PC-9 (cell line): ENCODE measurements around the gene SAPCD1.

Experiments
- EZH2 ChIP-seq: fragments of 200-600 bp; sonication (generic); IDR thresholded peaks from 2 replicates; pipeline ENCODE4 v1.8.0; 2017; ENCODE audit warnings: antibody characterized with exemption, low read depth
- TF ChIP-seq, protein P1 (sequence below): fragments of 200-600 bp; sonication (generic); conservative IDR thresholded peaks from 2 replicates; pipeline ENCODE4 v1.6.1; 2017; ENCODE audit warnings: mixed run types, antibody characterized with exemption, mild to moderate bottlenecking, moderate library complexity

DNA sequence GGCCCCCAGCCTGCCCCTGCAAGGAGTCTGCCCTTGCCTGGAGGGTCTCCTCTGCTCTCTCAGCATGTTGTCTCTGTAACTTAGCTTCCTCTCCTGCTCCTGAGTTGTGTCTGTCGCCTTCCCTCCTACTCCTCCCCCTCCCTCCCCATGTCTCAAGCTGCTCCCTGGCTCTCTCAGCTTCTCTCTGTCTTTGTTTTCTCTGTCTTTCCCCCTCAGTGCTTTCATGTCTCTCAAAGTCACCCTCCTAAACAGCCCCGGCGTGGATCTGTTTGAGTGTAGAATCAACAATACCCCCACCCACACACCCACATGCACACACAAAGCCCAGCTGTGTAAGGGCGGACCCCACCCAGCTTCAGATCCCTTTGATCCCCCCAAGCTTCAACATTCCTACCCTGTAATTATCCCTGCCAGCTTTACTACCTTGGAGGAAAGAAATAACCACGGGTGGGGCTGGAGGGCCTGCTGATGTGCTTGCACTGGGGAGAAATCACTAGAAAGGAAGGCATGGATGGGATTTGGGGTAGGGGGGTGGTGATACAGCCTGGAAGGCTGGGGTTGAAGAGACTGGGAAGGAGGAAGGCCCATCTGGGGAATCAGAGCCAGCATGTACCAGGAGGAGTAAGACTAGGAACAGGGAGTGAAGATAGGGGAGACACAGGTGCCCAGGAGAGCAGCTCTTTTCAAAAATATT is 48.3 kb upstream of the SAPCD1 start:
- TF ChIP-seq, protein P1, sequence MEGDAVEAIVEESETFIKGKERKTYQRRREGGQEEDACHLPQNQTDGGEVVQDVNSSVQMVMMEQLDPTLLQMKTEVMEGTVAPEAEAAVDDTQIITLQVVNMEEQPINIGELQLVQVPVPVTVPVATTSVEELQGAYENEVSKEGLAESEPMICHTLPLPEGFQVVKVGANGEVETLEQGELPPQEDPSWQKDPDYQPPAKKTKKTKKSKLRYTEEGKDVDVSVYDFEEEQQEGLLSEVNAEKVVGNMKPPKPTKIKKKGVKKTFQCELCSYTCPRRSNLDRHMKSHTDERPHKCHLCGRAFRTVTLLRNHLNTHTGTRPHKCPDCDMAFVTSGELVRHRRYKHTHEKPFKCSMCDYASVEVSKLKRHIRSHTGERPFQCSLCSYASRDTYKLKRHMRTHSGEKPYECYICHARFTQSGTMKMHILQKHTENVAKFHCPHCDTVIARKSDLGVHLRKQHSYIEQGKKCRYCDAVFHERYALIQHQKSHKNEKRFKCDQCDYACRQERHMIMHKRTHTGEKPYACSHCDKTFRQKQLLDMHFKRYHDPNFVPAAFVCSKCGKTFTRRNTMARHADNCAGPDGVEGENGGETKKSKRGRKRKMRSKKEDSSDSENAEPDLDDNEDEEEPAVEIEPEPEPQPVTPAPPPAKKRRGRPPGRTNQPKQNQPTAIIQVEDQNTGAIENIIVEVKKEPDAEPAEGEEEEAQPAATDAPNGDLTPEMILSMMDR, result no peak
- no peak for TF ChIP-seq EZH2
